ENCODE measurements around the gene SKP1.

Gene SKP1

GRCh38 chr5:134143431-134143830, 33.3 kb downstream of the SKP1 start:
- no peak for DNase-seq

DNA sequence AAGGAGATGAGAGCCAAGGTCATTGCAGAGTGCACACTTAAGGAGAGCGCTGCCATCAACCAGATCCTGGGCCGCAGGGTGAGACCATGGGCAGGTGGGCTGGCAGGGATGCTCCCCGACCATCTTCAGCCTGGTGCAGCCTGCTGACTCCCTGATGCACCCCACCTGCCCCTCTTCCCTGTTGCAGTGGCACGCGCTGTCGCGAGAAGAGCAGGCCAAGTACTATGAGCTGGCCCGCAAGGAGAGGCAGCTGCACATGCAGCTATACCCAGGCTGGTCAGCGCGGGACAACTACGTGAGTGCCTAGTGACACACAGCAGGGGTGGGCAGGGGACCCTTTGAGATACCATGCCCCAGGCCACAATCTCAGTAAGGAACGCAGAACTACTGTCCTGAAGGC, 33.9 kb downstream of the SKP1 start:
- no peak for DNase-seq

DNA sequence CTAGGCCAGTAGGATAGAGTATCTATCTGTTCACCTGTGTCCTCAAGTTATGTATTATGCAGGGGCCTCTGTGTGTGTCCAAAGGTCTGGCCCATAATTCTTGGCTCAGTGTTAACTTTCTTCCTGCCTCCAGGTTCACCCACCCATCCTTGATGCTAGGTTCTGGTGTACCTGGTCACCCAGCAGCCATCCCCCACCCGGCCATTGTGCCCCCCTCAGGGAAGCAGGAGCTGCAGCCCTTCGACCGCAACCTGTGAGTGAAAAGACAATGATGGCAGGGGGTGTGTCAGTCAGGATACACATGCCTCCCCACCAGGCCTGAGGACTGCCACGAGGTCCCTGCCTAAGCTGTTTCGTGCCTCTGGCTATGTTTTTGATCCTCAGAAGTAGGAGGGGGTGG, 34.7 kb downstream of the SKP1 start:
- no peak for DNase-seq

GRCh38 chr5:134141331-134142050, 35.3 kb downstream of the SKP1 start:
- DNase-seq, result peak; percentile 16 to 26

DNA sequence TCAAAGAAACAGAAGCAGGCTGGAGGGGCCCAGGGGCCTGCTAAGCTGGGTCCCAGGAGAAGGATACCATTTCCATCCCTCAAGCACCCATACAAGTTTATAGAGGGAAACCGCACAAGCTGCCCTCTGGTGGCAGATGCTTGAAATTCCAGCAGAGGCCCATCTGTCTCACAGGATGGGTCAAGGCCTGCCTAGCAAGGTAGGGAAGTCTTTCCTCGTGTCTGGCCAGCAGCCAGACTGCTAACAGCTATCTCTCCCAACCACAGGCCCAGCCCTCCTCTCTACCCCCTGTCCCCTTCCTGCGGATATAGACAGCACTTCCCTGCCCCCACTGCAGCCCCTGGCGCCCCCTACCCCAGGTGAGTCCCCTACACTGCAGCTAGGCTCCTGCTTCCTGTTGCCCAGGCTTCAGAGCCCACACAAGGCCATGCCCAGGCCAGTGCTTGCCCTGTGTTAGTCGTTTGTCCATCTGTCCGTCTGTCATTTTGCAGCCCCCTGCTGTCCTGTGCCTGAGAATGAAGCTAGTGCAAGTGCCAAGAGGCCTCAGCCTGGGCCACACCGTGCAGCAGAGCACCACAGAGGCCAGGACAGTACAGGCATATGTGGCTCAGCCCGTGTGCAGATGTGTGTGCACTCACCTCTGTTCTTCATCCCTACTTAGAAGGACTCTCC, 36.1 kb downstream of the SKP1 start:
- DNase-seq, result peak; percentile 69 to 72

- peak in 1 of 2 donors; percentile 16 for DNase-seq
Observed at GRCh38 chr5:134139891-134140469, 36.8 kb downstream of the SKP1 start.

DNA sequence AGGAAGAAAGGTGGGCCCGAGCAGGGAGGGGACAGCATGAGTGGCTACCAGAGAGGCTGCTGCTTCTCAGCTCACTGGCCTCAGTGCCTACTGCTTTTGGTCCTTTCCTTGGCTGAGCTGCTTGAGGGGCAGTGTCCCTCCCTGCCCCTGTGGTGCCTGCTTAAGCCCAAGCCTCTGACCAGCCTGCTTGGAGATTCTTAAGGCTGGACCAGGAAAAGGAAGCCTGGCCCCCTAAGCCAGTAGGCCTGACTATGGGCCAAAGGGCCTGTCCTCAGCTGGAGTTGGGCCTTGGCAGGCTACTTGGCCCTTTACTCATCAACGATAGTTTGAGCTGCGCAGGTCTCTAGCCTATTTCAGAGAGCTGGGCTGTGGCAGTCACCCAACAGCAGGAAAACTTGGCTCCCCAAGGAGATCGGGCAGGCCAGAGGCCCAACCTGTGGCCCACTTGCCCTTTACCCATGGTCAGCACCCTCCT, 37.3 kb downstream of the SKP1 start:
- no peak for DNase-seq

DNA sequence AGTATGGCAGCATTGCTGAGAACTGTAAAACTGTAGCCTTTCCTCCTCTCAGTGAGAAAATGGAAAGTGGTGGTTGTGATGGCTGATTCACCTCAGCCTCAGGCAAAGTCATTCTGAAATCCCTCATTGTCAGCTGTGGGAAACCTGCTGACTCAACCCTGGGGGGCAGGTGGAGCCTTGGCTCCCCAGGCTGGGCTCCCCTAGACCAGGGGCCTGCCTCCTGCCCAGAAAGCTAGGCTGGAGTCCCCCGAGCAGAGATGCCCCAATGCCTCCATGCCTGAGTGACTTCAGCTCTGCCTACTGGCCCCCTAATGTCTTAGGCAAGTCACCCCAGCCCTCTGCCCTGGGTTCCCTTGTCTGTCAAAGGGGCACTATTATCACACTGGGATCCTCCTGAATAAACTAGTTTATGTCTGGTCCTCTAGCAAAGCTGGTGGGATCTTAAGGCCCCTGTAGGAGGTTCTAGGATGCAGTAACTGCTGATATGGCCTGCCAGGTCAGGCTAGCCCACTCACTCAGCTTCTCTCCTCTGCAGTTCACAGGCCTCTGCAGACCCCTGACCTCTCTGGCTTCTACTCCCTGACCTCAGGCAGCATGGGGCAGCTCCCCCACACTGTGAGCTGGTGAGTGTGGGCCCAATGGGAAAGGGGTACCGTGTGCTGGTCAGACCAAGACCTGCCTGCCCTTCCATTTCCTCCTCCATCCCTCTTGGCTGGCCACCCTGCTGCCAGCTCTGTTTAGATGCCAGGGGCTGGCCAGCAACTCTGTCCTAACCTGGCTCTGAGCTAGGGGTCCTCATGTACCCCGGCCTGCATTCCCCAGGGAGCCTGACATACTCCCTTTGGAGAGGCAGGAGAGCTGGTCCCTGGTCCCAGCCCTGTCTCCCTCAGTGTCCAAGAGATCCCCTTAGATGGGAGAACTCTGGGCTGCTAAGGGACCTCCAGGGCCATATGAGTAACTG, 38.1 kb downstream of the SKP1 start:
- peak; percentile 72 to 76 for DNase-seq

GRCh38 chr5:134136771-134137170, 40.0 kb downstream of the SKP1 start:
- DNase-seq, result peak in 1 of 2 donors; percentile 18

- peak in 1 of 2 donors; percentile 17 for DNase-seq
Observed at GRCh38 chr5:134136221-134136631, 40.5 kb downstream of the SKP1 start.

GRCh38 chr5:134135091-134135655, 41.6 kb downstream of the SKP1 start:
- peak in 1 of 2 donors; percentile 18 for DNase-seq

- peak in 1 of 2 donors; percentile 16 for DNase-seq
Observed at GRCh38 chr5:134133995-134134541, 42.7 kb downstream of the SKP1 start.

DNA sequence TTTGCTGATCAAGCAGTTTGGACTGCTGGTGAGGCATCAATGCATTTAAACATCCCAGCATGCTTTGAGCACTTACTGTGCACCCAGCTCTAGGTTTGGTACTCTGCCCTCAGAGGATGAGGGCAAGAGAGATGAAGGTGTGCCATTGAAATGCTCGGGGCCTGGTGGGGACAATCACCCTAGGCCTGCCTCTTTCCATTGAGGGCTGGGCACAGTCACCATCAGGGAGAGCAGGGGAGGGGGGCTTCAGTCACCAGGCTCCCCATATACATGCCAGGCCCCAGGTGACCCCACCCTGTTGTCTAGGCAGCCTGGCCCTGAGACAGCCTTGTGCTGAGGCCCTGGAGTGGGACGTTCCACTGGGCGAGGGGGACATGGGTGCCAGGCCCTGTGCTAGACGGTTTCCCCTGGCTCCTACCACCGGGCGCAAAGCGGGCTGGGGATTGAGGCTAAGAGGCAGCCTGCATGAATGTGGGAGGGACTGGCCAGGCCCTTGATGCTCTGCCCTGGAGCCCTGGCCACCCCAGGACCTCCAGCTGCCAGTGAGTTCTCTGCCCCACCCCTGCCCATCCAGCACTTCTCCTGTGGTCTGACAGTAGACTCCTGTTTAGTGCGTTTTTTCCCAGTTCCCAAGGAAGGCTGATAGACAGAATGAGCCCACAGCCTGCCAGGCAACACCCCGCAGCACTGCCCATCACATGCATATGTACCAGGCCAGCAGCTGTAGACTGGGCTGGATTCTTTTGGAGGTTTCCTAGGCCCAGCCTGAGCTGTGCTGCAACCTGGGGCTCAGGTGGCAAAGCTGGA, 43.4 kb downstream of the SKP1 start:
- DNase-seq, result peak; percentile 10 to 21

GRCh38 chr5:134132372-134133187, 44.2 kb downstream of the SKP1 start:
- peak; percentile 71 to 72 for DNase-seq

GRCh38 chr5:134131578-134132350, 45.0 kb downstream of the SKP1 start:
- no peak for DNase-seq

DNA sequence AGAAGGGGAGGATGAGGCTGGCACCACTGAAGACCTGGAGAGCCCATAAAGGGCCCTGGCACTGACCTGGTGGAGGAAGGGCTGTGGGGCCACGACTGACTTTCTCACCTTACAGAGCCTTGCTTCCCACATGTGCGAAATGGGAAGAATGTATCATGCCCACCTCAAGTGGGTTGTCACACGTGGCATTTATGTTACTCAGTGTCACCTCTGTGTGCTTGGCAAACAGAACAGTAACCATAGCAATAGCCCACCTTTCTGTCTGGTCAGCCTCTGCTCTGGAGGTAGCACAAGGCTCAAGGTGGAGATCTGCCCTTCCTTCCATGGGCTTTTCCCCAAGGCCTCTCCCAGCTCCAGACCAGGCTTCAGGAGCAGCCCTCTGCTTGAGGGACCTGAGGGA, 45.6 kb downstream of the SKP1 start:
- peak; percentile 10 to 60 for DNase-seq

DNA sequence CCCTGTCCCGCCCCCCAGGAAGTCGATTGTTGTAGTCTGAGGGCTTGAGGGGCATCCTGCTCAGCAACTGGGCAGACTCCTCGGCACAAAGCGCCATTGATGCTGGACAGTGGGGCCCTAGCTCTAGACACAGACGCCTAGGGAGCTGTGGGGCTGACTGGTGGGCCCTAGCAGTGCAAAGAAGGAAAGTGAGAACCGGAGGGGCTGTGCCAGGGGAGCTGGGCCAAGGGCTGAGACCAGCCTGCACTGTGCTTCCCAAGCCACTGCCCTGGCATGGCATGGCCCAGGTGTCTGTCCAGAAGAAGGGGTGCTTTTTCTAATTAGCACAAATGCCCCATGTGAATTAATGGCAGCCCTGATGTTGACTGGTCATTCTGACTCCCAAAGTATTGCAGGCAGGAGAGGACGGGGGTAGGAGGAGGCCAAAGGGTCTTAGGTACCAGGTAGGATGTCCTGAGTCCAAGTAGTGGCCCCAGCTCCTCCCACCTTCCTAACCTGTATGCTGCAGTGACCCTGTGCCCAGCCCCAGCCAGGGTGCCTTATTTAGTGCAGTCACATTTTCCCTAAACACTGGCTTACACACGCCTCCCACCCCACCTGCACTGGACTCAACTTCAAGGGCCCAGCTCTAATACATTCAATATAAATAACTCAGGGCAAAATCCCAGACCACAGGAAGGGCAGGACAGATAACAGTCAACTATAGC, 46.4 kb downstream of the SKP1 start:
- DNase-seq, result no peak

DNA sequence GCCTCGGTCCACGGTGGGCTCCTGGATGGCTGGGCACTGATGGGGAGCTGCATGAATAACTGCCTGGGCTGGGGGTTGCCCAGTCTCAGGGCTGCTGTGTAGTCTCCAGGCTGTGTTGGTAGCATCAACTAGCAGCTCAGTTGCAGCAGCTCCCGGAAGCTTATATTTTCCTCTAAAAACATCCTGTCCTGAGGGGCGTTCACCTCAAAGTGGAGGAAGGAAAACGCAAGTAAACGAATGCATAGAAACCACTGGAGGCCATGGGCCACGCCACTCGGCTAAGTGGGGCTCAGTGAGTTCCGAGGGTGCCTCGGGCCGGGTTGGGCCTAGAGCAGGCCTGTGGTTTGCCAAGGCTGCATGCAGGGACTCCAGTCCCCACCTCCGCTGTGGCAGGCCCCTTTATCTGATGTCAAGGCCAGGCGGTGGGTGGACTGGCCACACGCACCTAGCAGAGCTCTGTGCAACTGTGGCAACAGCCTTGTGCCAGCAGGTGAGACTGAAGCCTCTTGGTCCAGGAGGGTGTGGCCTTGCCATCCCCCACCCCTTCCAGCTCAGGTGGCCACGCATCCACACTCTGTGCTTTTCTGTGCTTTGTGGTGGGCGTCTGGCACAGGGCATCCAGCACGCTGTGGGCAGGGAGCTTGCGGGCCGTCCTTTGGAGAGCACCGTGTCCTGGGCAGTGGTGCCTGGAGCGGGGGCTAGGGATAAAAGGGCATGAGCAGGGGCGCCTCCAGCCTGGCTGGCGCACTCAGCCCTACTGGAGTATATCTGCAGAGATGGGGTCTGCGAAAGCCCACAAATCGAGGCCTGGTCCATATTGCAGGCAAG, 47.1 kb downstream of the SKP1 start:
- no peak for DNase-seq
